OCI-LY7 (cell line): Measurements from ENCODE around the gene DIP2C. TPM values are rescaled to one million over a fixed set of nuclear protein-coding genes. Genes with fewer than 3 reads are reported as not detected.

Source experiments
- BruUV-seq: library from RNA; stranded (reverse); fragments of 400-500 nt; replicated peaks from 2 replicates; lab custom pipeline; 2021; lab: Mats Ljungman, UMichigan
- CTCF ChIA-PET: fragments of 300-600 bp; sonication (Branson Sonifier 250); formaldehyde crosslinking; loops from one replicate; lab custom pipeline; 2022; ENCODE audit warnings: antibody characterized with exemption; ENCODE audit not compliant: unreplicated experiment; lab: Charles Lee
- POLR2A ChIA-PET: fragments of 300-600 bp; sonication (Branson Sonifier 250); formaldehyde crosslinking; loops from one replicate; lab custom pipeline; 2022; ENCODE audit warnings: antibody characterized with exemption; lab: Charles Lee
- DNase-seq: peaks from one replicate; pipeline ENCODE4 v3.0.0-alpha.2; 2015; ENCODE audit warnings: low spot score
- H2AFZ ChIP-seq: fragments of 200-600 bp; sonication (generic), shearing (Covaris generic); 2 replicates; pipeline ENCODE4 v1.6.1; 2014; ENCODE audit warnings: mild to moderate bottlenecking, antibody characterized with exemption, low read length, moderate library complexity
- H3K27ac ChIP-seq: fragments of 200-600 bp; sonication (generic); 2 replicates; pipeline ENCODE4 v1.5.1; 2014; ENCODE audit warnings: mixed run types, low read depth, mild to moderate bottlenecking, moderate library complexity, low read length, inconsistent platforms; ENCODE audit not compliant: poor library complexity, severe bottlenecking
- H3K36me3 ChIP-seq: fragments of 200-600 bp; sonication (generic); 2 replicates; pipeline ENCODE4 v1.6.1; 2014; ENCODE audit warnings: mild to moderate bottlenecking, antibody characterized with exemption, low read length, moderate library complexity, mixed read lengths; ENCODE audit not compliant: insufficient read depth
- H3K4me1 ChIP-seq: fragments of 200-600 bp; sonication (generic); 2 replicates; pipeline ENCODE4 v1.5.1; 2014; ENCODE audit warnings: mild to moderate bottlenecking, low read length; ENCODE audit not compliant: insufficient read depth, poor library complexity, severe bottlenecking
- H3K4me2 ChIP-seq: fragments of 200-600 bp; sonication (generic); 2 replicates; pipeline ENCODE4 v1.6.1; 2014; ENCODE audit warnings: mild to moderate bottlenecking, low read length
- H3K4me3 ChIP-seq: fragments of 200-600 bp; sonication (generic); 2 replicates; pipeline ENCODE4 v1.5.1; 2014; ENCODE audit warnings: mild to moderate bottlenecking, low read depth, low read length; ENCODE audit not compliant: poor library complexity, severe bottlenecking
- H3K79me2 ChIP-seq: fragments of 200-600 bp; sonication (generic); 2 replicates; pipeline ENCODE4 v1.6.1; 2016; ENCODE audit warnings: low read depth, mild to moderate bottlenecking, low read length, moderate library complexity, mixed read lengths; ENCODE audit not compliant: insufficient read depth
- H3K9me2 ChIP-seq: fragments of 200-600 bp; sonication (generic); 2 replicates; pipeline ENCODE4 v1.6.1; 2016; ENCODE audit warnings: mild to moderate bottlenecking, low read length, mixed read lengths; ENCODE audit not compliant: insufficient read depth
- H3K9me3 ChIP-seq: fragments of 200-600 bp; sonication (generic); 2 replicates; pipeline ENCODE4 v1.6.1; 2014; ENCODE audit warnings: mild to moderate bottlenecking, mixed run types, low read length, mixed read lengths
- H4K20me1 ChIP-seq: fragments of 200-600 bp; sonication (generic); 2 replicates; pipeline ENCODE4 v1.6.1; 2014; ENCODE audit warnings: mild to moderate bottlenecking, antibody characterized with exemption, low read length, moderate library complexity, mixed read lengths; ENCODE audit not compliant: insufficient read depth
- EZH2phosphoT487 ChIP-seq: fragments of 200-600 bp; sonication (generic); IDR thresholded peaks from 2 replicates; pipeline ENCODE4 v1.6.1; 2018; ENCODE audit warnings: low read depth, borderline replicate concordance, mild to moderate bottlenecking, mixed run types, antibody characterized with exemption, low read length, moderate library complexity, mixed read lengths
- intact Hi-C: fragments of 100-400 bp; cut with micrococcal nuclease; formaldehyde crosslinking; loops from one replicate; pipeline ENCODE4 v1.10.0; 2022; ENCODE audit not compliant: unreplicated experiment
- total RNA-seq, 2 experiments: library from RNA; depleted of rRNA in 1 of 2; stranded (reverse); fragments of >200 nt in 1 of 2; shearing (Covaris generic) in 1 of 2; gene quantifications; 2 replicates each; pipeline ENCODE4 v1.2.3, GENCODE V29; 2014 to 2022
- TF ChIP-seq, protein P1 (sequence below): fragments of 200-600 bp; sonication (generic); conservative IDR thresholded peaks from 2 replicates; pipeline ENCODE4 v1.5.1; 2014; ENCODE audit warnings: mild to moderate bottlenecking, antibody characterized with exemption, low read length, moderate library complexity, mixed read lengths

DIP2C gene
- total RNA-seq, 2 experiments from 2014 or later: 10.9 to 29.5 TPM

DNA sequence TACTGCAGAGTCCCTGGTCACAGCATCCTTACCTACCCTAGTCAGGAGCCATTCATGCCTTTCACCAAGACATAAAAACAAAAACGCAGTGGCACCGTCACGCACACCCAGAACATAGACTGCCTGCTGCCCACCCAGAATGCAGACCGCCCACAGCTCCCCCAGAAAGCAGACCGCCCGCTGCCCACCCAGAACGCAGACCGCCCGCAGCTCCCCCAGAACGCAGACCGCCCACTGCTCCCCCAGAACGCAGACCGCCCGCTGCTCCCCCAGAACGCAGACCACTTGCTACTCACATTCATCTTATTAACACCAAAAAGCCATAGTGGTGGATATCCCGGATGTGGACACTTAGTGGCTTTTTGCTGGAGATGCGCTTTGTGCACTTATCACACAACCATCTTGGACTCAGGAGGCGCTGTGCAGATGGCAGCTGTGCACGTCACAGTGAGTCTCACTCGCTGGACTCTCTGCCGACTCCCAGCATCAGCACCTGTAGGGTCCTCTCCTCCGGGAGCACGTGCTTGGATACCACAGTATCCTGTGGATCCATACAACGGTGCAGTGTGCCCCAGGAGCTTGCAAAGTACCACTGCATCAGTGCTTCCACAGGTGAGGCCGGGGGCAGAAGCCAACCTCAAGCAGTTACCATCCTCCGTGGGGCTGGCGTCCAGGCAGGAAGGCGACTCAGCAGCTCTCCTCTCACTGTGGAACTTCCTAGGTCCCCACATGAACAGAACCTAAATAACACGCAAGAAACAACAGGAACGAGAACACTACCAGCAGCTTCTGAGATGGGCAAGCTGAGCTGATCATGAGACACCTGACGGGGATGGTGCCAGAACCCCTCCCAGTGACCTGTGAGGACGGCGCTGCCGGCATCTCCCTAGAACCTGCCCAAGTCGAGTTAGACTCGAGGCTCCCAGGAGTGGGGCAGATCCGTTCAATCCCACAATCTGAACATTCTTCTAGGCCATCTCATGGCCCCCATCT, 161.0 kb downstream of the DIP2C start:
- Histone ChIP-seq H2AFZ (no peak overlapping the region), H3K4me2 (no peak overlapping the region; the same call in 1 of the 2 replicates), H3K27ac (no peak overlapping the region), H3K79me2 (no peaks in the 10 kb centered on the region), H3K9me3 (no peaks in the 10 kb centered on the region), H3K4me1 (peaks cover 42% of the 10 kb centered on the region), H3K4me3 (no peak overlapping the region), H3K36me3 (no peaks in the 10 kb centered on the region), H3K9me2 (no peaks in the 10 kb centered on the region), H4K20me1 (no peaks in the 10 kb centered on the region)
- POLR2A ChIA-PET: interaction anchor here (1.1 to 6.7 kb wide), 2 partner anchors 14 to 16 kb away, joined by 3 to 136 read pairs; no protein-coding TSS in a partner anchor
- CTCF ChIA-PET: interaction anchor here (0.6 to 2.0 kb wide), 7 partner anchors 9 to 656 kb away, joined by 3 to 13 read pairs (median 3); no protein-coding TSS in a partner anchor
- intact Hi-C loops: loop anchor here (5.0 kb wide), 2 partner anchors 89 to 161 kb away; no protein-coding TSS in a partner anchor
- DNase-seq: no peak
- no TSS peak for BruUV-seq
- no peak for TF ChIP-seq EZH2phosphoT487
- TF ChIP-seq, protein P1, sequence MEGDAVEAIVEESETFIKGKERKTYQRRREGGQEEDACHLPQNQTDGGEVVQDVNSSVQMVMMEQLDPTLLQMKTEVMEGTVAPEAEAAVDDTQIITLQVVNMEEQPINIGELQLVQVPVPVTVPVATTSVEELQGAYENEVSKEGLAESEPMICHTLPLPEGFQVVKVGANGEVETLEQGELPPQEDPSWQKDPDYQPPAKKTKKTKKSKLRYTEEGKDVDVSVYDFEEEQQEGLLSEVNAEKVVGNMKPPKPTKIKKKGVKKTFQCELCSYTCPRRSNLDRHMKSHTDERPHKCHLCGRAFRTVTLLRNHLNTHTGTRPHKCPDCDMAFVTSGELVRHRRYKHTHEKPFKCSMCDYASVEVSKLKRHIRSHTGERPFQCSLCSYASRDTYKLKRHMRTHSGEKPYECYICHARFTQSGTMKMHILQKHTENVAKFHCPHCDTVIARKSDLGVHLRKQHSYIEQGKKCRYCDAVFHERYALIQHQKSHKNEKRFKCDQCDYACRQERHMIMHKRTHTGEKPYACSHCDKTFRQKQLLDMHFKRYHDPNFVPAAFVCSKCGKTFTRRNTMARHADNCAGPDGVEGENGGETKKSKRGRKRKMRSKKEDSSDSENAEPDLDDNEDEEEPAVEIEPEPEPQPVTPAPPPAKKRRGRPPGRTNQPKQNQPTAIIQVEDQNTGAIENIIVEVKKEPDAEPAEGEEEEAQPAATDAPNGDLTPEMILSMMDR: 0 out of 2 replicates have a peak, but pooled peaks have one; percentile 25

DNA sequence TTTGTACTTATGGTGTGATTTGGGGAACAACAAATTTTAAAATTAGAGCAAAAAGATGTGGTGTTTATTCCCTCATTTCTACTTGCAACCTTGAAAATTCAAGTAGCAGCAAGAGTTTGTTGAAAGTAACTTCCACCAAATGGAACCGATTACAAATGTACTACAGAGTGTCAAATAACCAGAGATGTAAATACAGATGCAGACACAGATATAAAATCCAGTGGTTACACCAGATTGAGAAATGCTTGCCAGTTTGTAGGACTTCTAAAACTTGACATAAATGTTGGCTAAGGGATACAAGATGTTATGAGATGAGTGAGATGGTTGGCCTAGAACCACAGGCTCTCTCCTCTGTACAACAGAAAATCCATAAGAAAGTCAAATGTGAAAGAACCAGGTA, 162.1 kb downstream of the DIP2C start:
- no peak for DNase-seq
- Histone ChIP-seq H3K9me2 (no peaks in the 10 kb centered on the region), H3K79me2 (no peaks in the 10 kb centered on the region), H3K9me3 (no peaks in the 10 kb centered on the region), H3K4me3 (no peak overlapping the region), H3K4me2 (peak overlapping the region; percentile 63), H3K27ac (peak overlapping the region; percentile 49), H3K4me1 (peaks cover 53% of the 10 kb centered on the region), H3K36me3 (no peaks in the 10 kb centered on the region), H2AFZ (peak overlapping the region; percentile 59; the same call in 1 of the 2 replicates), H4K20me1 (no peaks in the 10 kb centered on the region)
- TF ChIP-seq EZH2phosphoT487: no peak
- TF ChIP-seq, protein P1: no peak
- no TSS peak for BruUV-seq
- CTCF ChIA-PET: interaction anchor here (0.6 to 2.0 kb wide), 6 partner anchors 10 to 69 kb away, joined by 3 to 13 read pairs (median 5); no protein-coding TSS in a partner anchor
- intact Hi-C loops: loop anchor here (5.0 kb wide), 2 partner anchors 90 to 160 kb away; no protein-coding TSS in a partner anchor
- POLR2A ChIA-PET: interaction anchor here (1.1 to 6.7 kb wide), 2 partner anchors 9 to 14 kb away, joined by 4 to 136 read pairs; no protein-coding TSS in a partner anchor
